Activated naive CD4-positive, alpha-beta T cell treated with anti-CD3 and anti-CD28 coated beads, Interleukin-2, amount 10 ng/mL, durations not matched to agents 7 days and 5 days (primary cell): Measurements from ENCODE around the gene SGMS2.
A peak's percentile ranks its signal among the peaks of the same experiment; 100 is the strongest.
"Not testable (repeated sequence)": the region's sequence is repeated elsewhere in the genome, so short reads cannot be mapped to it uniquely, and the experiment has no call there.

Experiments used
- CTCF ChIA-PET: fragments of 350-600 bp; sonication (Branson Sonifier 250); formaldehyde crosslinking; loops from one replicate; lab custom pipeline; 2021; ENCODE audit warnings: antibody characterized with exemption; lab: Charles Lee
- DNase-seq: peaks from one replicate; pipeline ENCODE4 v3.0.0-alpha.2; 2020
- H3K27ac Mint-ChIP-seq: one replicate; pipeline ENCODE4 v1.8.0; 2021; ENCODE audit warnings: mild to moderate bottlenecking, moderate library complexity, mixed read lengths
- H3K27me3 Mint-ChIP-seq: one replicate; pipeline ENCODE4 v1.8.0; 2021; ENCODE audit warnings: mild to moderate bottlenecking, mixed read lengths
- H3K36me3 Mint-ChIP-seq: one replicate; pipeline ENCODE4 v1.8.0; 2021; ENCODE audit warnings: mixed read lengths
- H3K4me1 Mint-ChIP-seq: one replicate; pipeline ENCODE4 v1.8.0; 2021; ENCODE audit warnings: mixed read lengths
- H3K4me3 Mint-ChIP-seq: one replicate; pipeline ENCODE4 v1.8.0; 2021; ENCODE audit warnings: mild to moderate bottlenecking, moderate library complexity, mixed read lengths
- H3K9me3 Mint-ChIP-seq: one replicate; pipeline ENCODE4 v1.8.0; 2021; ENCODE audit warnings: mixed read lengths

Gene SGMS2

GRCh38 chr4:107926875-107927274 lies 102.1 kb downstream of the SGMS2 start:
- peaks cover 13% of the 10 kb centered on the region for H3K27me3 Mint-ChIP-seq
- H3K4me1 Mint-ChIP-seq, DNase-seq, H3K4me3 Mint-ChIP-seq, H3K27ac Mint-ChIP-seq, CTCF ChIA-PET, H3K9me3 Mint-ChIP-seq, H3K36me3 Mint-ChIP-seq: not testable (repeated sequence)

GRCh38 chr4:107930821-107931774 lies 106.4 kb downstream of the SGMS2 start, which contains the start of gene CYP2U1:
TSS of gene CYP2U1 (plus strand) at chr4:107931549. CDS start at chr4:107931644, 95 bp downstream.
- Mint-ChIP-seq H3K36me3 (peaks cover 3% of the 10 kb centered on the region), H3K4me3 (peak within 1 kb of the TSS; percentile 79), H3K4me1 (peaks cover 23% of the 10 kb centered on the region), H3K27me3 (peaks cover 14% of the 10 kb centered on the region), H3K27ac (peak within 1 kb of the TSS; percentile 72), H3K9me3 (no peaks in the 10 kb centered on the region)
- peak; percentile 87 for DNase-seq
- CTCF ChIA-PET, result interaction anchor here (1.3 to 1.5 kb wide), 2 partner anchors 10 to 16 kb away, joined by 3 to 4 read pairs; no protein-coding TSS in a partner anchor

GRCh38 chr4:107931775-107932321 lies 107.1 kb downstream of the SGMS2 start:
- H3K27me3 Mint-ChIP-seq, result peaks cover 14% of the 10 kb centered on the region
- peak overlapping the region; percentile 34 for H3K27ac Mint-ChIP-seq
- H3K4me1 Mint-ChIP-seq, result peaks cover 24% of the 10 kb centered on the region
- CTCF ChIA-PET, result interaction anchor here (1.5 kb wide), 1 partner anchor 9 kb away, joined by 4 read pairs; no protein-coding TSS in a partner anchor
- peak; percentile 55 for DNase-seq
- peak overlapping the region; percentile 79 for H3K4me3 Mint-ChIP-seq
- no peaks in the 10 kb centered on the region for H3K9me3 Mint-ChIP-seq
- peaks cover 3% of the 10 kb centered on the region for H3K36me3 Mint-ChIP-seq

GRCh38 chr4:107935246-107935645 lies 110.5 kb downstream of the SGMS2 start:
- Mint-ChIP-seq H3K4me3 (no peak overlapping the region), H3K36me3 (peaks cover 3% of the 10 kb centered on the region), H3K9me3 (no peaks in the 10 kb centered on the region), H3K4me1 (peaks cover 29% of the 10 kb centered on the region), H3K27me3 (peaks cover 11% of the 10 kb centered on the region), H3K27ac (no peak overlapping the region)
- no peak for DNase-seq
- CTCF ChIA-PET, result no interaction called here

GRCh38 chr4:107937040-107937439 lies 112.3 kb downstream of the SGMS2 start:
- Mint-ChIP-seq H3K36me3 (peaks cover 3% of the 10 kb centered on the region), H3K4me1 (peaks cover 22% of the 10 kb centered on the region), H3K9me3 (no peaks in the 10 kb centered on the region), H3K27me3 (peaks cover 4% of the 10 kb centered on the region), H3K27ac (no peak overlapping the region), H3K4me3 (no peak overlapping the region)
- DNase-seq, result no peak
- CTCF ChIA-PET, result no interaction called here

- Mint-ChIP-seq H3K27ac (no peak overlapping the region), H3K36me3 (peaks cover 1% of the 10 kb centered on the region), H3K9me3 (no peaks in the 10 kb centered on the region), H3K4me3 (no peak overlapping the region), H3K27me3 (no peaks in the 10 kb centered on the region), H3K4me1 (peaks cover 7% of the 10 kb centered on the region)
- DNase-seq, result no peak
- CTCF ChIA-PET, result no interaction called here
Observed at GRCh38 chr4:107939307-107939706, 114.6 kb downstream of the SGMS2 start.

- H3K27ac Mint-ChIP-seq, result no peak overlapping the region
- no peaks in the 10 kb centered on the region for H3K9me3 Mint-ChIP-seq
- no peak overlapping the region for H3K4me3 Mint-ChIP-seq
- DNase-seq, result no peak
- H3K4me1 Mint-ChIP-seq, result no peaks in the 10 kb centered on the region
- no peaks in the 10 kb centered on the region for H3K27me3 Mint-ChIP-seq
- peaks cover 1% of the 10 kb centered on the region for H3K36me3 Mint-ChIP-seq
- CTCF ChIA-PET, result no interaction called here
Observed at GRCh38 chr4:107945809-107946208, 121.1 kb downstream of the SGMS2 start.

- H3K27me3 Mint-ChIP-seq, result no peaks in the 10 kb centered on the region
- no peaks in the 10 kb centered on the region for H3K4me1 Mint-ChIP-seq
- H3K9me3 Mint-ChIP-seq, result peaks cover 6% of the 10 kb centered on the region
- no peak overlapping the region for H3K27ac Mint-ChIP-seq
- no peak for DNase-seq
- peaks cover 1% of the 10 kb centered on the region for H3K36me3 Mint-ChIP-seq
- CTCF ChIA-PET, result no interaction called here
- H3K4me3 Mint-ChIP-seq, result no peak overlapping the region
Observed at GRCh38 chr4:107950746-107951540, 126.2 kb downstream of the SGMS2 start.

GRCh38 chr4:107951551-107951950 lies 126.8 kb downstream of the SGMS2 start:
- no peak for DNase-seq
- peaks cover 1% of the 10 kb centered on the region for H3K36me3 Mint-ChIP-seq

GRCh38 chr4:107956011-107956410 lies 131.3 kb downstream of the SGMS2 start:
- CTCF ChIA-PET, result no interaction called here
- no peaks in the 10 kb centered on the region for H3K27me3 Mint-ChIP-seq
- H3K36me3 Mint-ChIP-seq, result peaks cover 1% of the 10 kb centered on the region
- no peak overlapping the region for H3K27ac Mint-ChIP-seq
- H3K4me3 Mint-ChIP-seq, result no peak overlapping the region
- no peak for DNase-seq
- H3K4me1 Mint-ChIP-seq, result no peaks in the 10 kb centered on the region
- peaks cover 18% of the 10 kb centered on the region for H3K9me3 Mint-ChIP-seq

More at GRCh38 chr4:107951551-107951950, 126.8 kb downstream of the SGMS2 start:
- no peak overlapping the region for H3K4me3 Mint-ChIP-seq
- H3K4me1 Mint-ChIP-seq, result no peaks in the 10 kb centered on the region
- no peaks in the 10 kb centered on the region for H3K27me3 Mint-ChIP-seq
- H3K9me3 Mint-ChIP-seq, result peaks cover 12% of the 10 kb centered on the region
- CTCF ChIA-PET, result no interaction called here
- no peak overlapping the region for H3K27ac Mint-ChIP-seq
